GM18517 (cell line): Measurements from ENCODE around the gene BPI.
"Not testable (repeated sequence)": the region's sequence is repeated elsewhere in the genome, so short reads cannot be mapped to it uniquely, and the experiment has no call there.

ENCODE experiments used
- ATAC-seq: cut with Tn5 transposase; IDR thresholded peaks from one replicate; pipeline ENCODE4 v1.9.1; 2021; ENCODE audit warnings: mild to moderate bottlenecking, moderate library complexity; ENCODE audit not compliant: unreplicated experiment

BPI gene

GRCh38 chr20:38303908-38304379 lies at the start of gene BPI:
TSS of gene BPI (plus strand) at chr20:38304156. CDS start at chr20:38304224, 68 bp downstream.
- ATAC-seq, result no peak

- ATAC-seq, result not testable (repeated sequence)
Observed at GRCh38 chr20:38254621-38255020, 49.3 kb upstream of the BPI start.

- ATAC-seq, result no peak
Observed at GRCh38 chr20:38255393-38255792, 48.6 kb upstream of the BPI start.

GRCh38 chr20:38256021-38256420 lies 47.9 kb upstream of the BPI start:
- ATAC-seq, result no peak

GRCh38 chr20:38256966-38257365 lies 47.0 kb upstream of the BPI start:
- ATAC-seq, result no peak

- no peak for ATAC-seq
Observed at GRCh38 chr20:38258545-38259215, 45.3 kb upstream of the BPI start.

- no peak for ATAC-seq
Observed at GRCh38 chr20:38260025-38260377, 44.0 kb upstream of the BPI start.

- ATAC-seq, result no peak
Observed at GRCh38 chr20:38260378-38261053, 43.4 kb upstream of the BPI start, which contains the start of gene KIAA1755. TSS of gene KIAA1755 (minus strand) at chr20:38260735. CDS start at chr20:38260500, 235 bp downstream.

GRCh38 chr20:38261054-38261390 lies 42.9 kb upstream of the BPI start:
- no peak for ATAC-seq

- ATAC-seq, result no peak
Observed at GRCh38 chr20:38262931-38263330, 41.0 kb upstream of the BPI start.

GRCh38 chr20:38266426-38266825 lies 37.5 kb upstream of the BPI start:
- ATAC-seq, result no peak

GRCh38 chr20:38267296-38267695 lies 36.7 kb upstream of the BPI start:
- ATAC-seq, result no peak

GRCh38 chr20:38267901-38268514 lies 35.9 kb upstream of the BPI start:
- ATAC-seq, result no peak

GRCh38 chr20:38269040-38269439 lies 34.9 kb upstream of the BPI start:
- ATAC-seq, result no peak

- ATAC-seq, result no peak
Observed at GRCh38 chr20:38269715-38270114, 34.2 kb upstream of the BPI start.

- no peak for ATAC-seq
Observed at GRCh38 chr20:38270869-38271605, 32.9 kb upstream of the BPI start.

- ATAC-seq, result no peak
Observed at GRCh38 chr20:38271608-38272120, 32.3 kb upstream of the BPI start.

GRCh38 chr20:38272398-38272797 lies 31.6 kb upstream of the BPI start:
- ATAC-seq, result no peak

- no peak for ATAC-seq
Observed at GRCh38 chr20:38272961-38273360, 31.0 kb upstream of the BPI start.

GRCh38 chr20:38275815-38276550 lies 28.0 kb upstream of the BPI start:
- ATAC-seq, result no peak

GRCh38 chr20:38277285-38277684 lies 26.7 kb upstream of the BPI start:
- no peak for ATAC-seq
